Uterus (tissue), 2 donors: ENCODE measurements around the gene LCORL.

Source experiments
- POLR2A ChIP-seq, 2 donors: fragments of 450-650 bp; IDR thresholded peaks; one replicate each; pipeline ENCODE4 v1.6.1; 2016; ENCODE audit warnings: antibody characterized with exemption in 2 of 2, mild to moderate bottlenecking in 1 of 2, moderate library complexity in 1 of 2
- TF ChIP-seq, protein P1 (sequence below), 4 experiments: fragments of 200-600 bp in 2 of 4; fragments of 450-650 bp in 2 of 4; sonication (generic) in 2 of 4; IDR thresholded peaks; one replicate each; pipeline ENCODE4 v1.5.1; 2016 to 2019; ENCODE audit warnings: antibody characterized with exemption in 4 of 4, mild to moderate bottlenecking in 2 of 4, moderate library complexity in 1 of 4

DNA sequence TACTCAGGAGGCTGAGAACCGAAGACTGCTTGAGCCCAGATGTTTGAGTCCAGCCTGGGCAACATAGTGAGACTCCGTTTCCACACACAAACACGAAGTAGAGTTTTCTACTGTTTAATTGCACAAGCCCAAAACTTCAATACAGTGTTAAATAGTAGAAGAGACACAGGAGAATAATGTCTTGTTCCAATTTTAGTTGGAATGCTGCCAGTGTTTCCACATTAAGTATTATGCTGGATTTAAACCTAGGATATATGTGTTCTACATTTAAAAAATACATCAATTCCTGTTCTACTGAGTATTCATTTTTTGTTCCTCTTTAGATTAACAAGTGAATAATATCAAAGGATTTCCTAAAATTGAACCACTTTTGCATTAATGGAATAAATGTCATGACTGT is 91.3 kb downstream of the LCORL start:
- TF ChIP-seq, protein P1, sequence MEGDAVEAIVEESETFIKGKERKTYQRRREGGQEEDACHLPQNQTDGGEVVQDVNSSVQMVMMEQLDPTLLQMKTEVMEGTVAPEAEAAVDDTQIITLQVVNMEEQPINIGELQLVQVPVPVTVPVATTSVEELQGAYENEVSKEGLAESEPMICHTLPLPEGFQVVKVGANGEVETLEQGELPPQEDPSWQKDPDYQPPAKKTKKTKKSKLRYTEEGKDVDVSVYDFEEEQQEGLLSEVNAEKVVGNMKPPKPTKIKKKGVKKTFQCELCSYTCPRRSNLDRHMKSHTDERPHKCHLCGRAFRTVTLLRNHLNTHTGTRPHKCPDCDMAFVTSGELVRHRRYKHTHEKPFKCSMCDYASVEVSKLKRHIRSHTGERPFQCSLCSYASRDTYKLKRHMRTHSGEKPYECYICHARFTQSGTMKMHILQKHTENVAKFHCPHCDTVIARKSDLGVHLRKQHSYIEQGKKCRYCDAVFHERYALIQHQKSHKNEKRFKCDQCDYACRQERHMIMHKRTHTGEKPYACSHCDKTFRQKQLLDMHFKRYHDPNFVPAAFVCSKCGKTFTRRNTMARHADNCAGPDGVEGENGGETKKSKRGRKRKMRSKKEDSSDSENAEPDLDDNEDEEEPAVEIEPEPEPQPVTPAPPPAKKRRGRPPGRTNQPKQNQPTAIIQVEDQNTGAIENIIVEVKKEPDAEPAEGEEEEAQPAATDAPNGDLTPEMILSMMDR (IDR thresholded peaks at IDR 0.05): no peak
- no peak for TF ChIP-seq POLR2A (IDR thresholded peaks at IDR 0.05)
